HFF-Myc (cell line): Measurements from ENCODE around the gene AFF2.

Source experiments
- DNase-seq: peaks from one replicate; pipeline ENCODE4 v3.0.0-alpha.2; 2011; ENCODE audit warnings: low read depth; ENCODE audit errors: extremely low read depth
- H3K4me3 ChIP-seq: replicated peaks from 2 replicates; pipeline ENCODE4 v1.5.1; 2011; ENCODE audit warnings: low read depth, mild to moderate bottlenecking, control low read depth, low read length
- CTCF ChIP-seq: IDR thresholded peaks from 2 replicates; pipeline ENCODE4 v1.5.1; 2012; ENCODE audit warnings: mild to moderate bottlenecking, low read depth, low read length, control low read depth; ENCODE audit errors: missing control alignments

Gene AFF2

GRCh38 chrX:148871422-148872160, 371.2 kb downstream of the AFF2 start:
- TF ChIP-seq CTCF: no peak
- no peak for DNase-seq
- H3K4me3 ChIP-seq: no peak overlapping the region

GRCh38 chrX:148872161-148872535, 371.7 kb downstream of the AFF2 start:
- no peak overlapping the region for H3K4me3 ChIP-seq
- TF ChIP-seq CTCF: no peak
- DNase-seq: no peak

- no peak for DNase-seq
- H3K4me3 ChIP-seq: no peak overlapping the region
- no peak for TF ChIP-seq CTCF
These were observed 372.5 kb downstream of the AFF2 start for GRCh38 chrX:148872881-148873280.

GRCh38 chrX:148874636-148875246, 374.3 kb downstream of the AFF2 start:
- no peak for TF ChIP-seq CTCF
- no peak for DNase-seq

GRCh38 chrX:148878371-148878770, 378.0 kb downstream of the AFF2 start:
- no peak for TF ChIP-seq CTCF
- no peak overlapping the region for H3K4me3 ChIP-seq
- no peak for DNase-seq

More at GRCh38 chrX:148874636-148875246, 374.3 kb downstream of the AFF2 start:
- H3K4me3 ChIP-seq: no peak overlapping the region

GRCh38 chrX:148885203-148885602, 384.8 kb downstream of the AFF2 start:
- TF ChIP-seq CTCF: no peak
- no peak for DNase-seq

GRCh38 chrX:148893395-148893794, 393.0 kb downstream of the AFF2 start:
- no peak for DNase-seq
- no peak overlapping the region for H3K4me3 ChIP-seq
- no peak for TF ChIP-seq CTCF

More at GRCh38 chrX:148885203-148885602, 384.8 kb downstream of the AFF2 start:
- no peak overlapping the region for H3K4me3 ChIP-seq
